Left lung (tissue), 10 donors: Measurements from ENCODE around the gene ZNF516. TPM values are rescaled to one million over a fixed set of nuclear protein-coding genes. Genes with fewer than 3 reads are reported as not detected.

ENCODE experiments used
- ATAC-seq: fragments of 200-7000 bp; cut with Tn5 transposase; one replicate; pipeline ENCODE4 v1.9.1; 2020; ENCODE audit warnings: moderate library complexity
- DNase-seq, 4 donors: peaks; one replicate each; pipeline ENCODE4 v3.0.0-alpha.2; 2013 to 2020
- H3K27ac ChIP-seq, 2 donors: fragments of 200-600 bp; sonication (generic) in 1 of 2; one replicate each; pipeline versions ENCODE4 v1.5.0 to v1.8.0; 2020 to 2021
- H3K27me3 ChIP-seq, 2 donors: fragments of 200-600 bp; sonication (generic) in 1 of 2; one replicate each; pipeline versions ENCODE4 v1.5.0 to v1.8.0; 2020 to 2021
- H3K36me3 ChIP-seq, 2 donors: fragments of 200-600 bp; sonication (generic) in 1 of 2; one replicate each; pipeline versions ENCODE4 v1.5.0 to v1.8.0; 2020 to 2021
- H3K4me1 ChIP-seq, 2 donors: fragments of 200-600 bp; one replicate each; pipeline ENCODE4 v1.8.0; 2021
- H3K4me3 ChIP-seq, 2 donors: fragments of 200-600 bp; sonication (generic) in 1 of 2; one replicate each; pipeline versions ENCODE4 v1.5.0 to v1.8.0; 2020 to 2021; ENCODE audit warnings: mild to moderate bottlenecking in 1 of 2
- H3K9me3 ChIP-seq, 2 donors: fragments of 200-600 bp; sonication (generic) in 1 of 2; one replicate each; pipeline versions ENCODE4 v1.5.0 to v1.8.0; 2020 to 2021
- CTCF ChIP-seq, 2 donors: fragments of 200-600 bp; sonication (generic) in 1 of 2; IDR thresholded peaks; one replicate each; pipeline versions ENCODE4 v1.5.0 to v1.8.0; 2021; ENCODE audit warnings: antibody characterized with exemption in 2 of 2
- intact Hi-C, 2 donors: fragments of 100-400 bp; cut with DNase I; formaldehyde crosslinking; loops; one replicate each; pipeline versions ENCODE4 v1.11.2 to v1.14.2; 2022
- polyA plus RNA-seq, 6 donors: library from polyadenylated mRNA; unstranded; fragments of 120-200 nt; gene quantifications; one replicate each; pipeline ENCODE4 v1.2.1, GENCODE V29; 2013; ENCODE audit not compliant: insufficient read length in 6 of 6
- total RNA-seq, 2 donors: library from RNA; stranded (reverse); fragmentation: NEBNext Ultra II Directional; extraction: Animal tissue kit (Norgen Biotek cat#: 25700); gene quantifications; one replicate each; pipeline ENCODE4 v1.2.1, GENCODE V29; 2021
- donor health status: DM: no; HTN: yes; CAD: no.
- donor health status: DM: no; HTN: no; CAD: no.

ZNF516 gene
- total and polyA plus RNA-seq, 8 donors: 33.9 to 51.2 (median 46.8) TPM

GRCh38 chr18:76532875-76533274, 37.8 kb upstream of the ZNF516 start:
- H3K36me3 ChIP-seq: no peaks in the 10 kb centered on the region
- intact Hi-C loops: no loop called here
- no peak overlapping the region for H3K4me3 ChIP-seq
- no peak for TF ChIP-seq CTCF (IDR thresholded peaks at IDR 0.05)
- H3K27ac ChIP-seq: no peak overlapping the region
- DNase-seq (no peak), ATAC-seq (no peak)
- H3K27me3 ChIP-seq: peaks cover 0 to 4% of the 10 kb centered on the region in 2 donors
- H3K9me3 ChIP-seq: no peaks in the 10 kb centered on the region
- H3K4me1 ChIP-seq: peaks cover 0 to 17% of the 10 kb centered on the region in 2 donors

GRCh38 chr18:76530846-76531245, 35.8 kb upstream of the ZNF516 start:
- Histone ChIP-seq H3K27me3 (peaks cover 0 to 14% of the 10 kb centered on the region in 2 donors), H3K36me3 (no peaks in the 10 kb centered on the region), H3K27ac (no peak overlapping the region), H3K4me1 (peaks cover 0 to 20% of the 10 kb centered on the region in 2 donors), H3K4me3 (no peak overlapping the region), H3K9me3 (no peaks in the 10 kb centered on the region)
- ATAC-seq (no peak), DNase-seq (no peak)
- intact Hi-C loops: no loop called here
- no peak for TF ChIP-seq CTCF (IDR thresholded peaks at IDR 0.05)

GRCh38 chr18:76530391-76530790, 35.3 kb upstream of the ZNF516 start:
- intact Hi-C loops: no loop called here
- no peak for TF ChIP-seq CTCF (IDR thresholded peaks at IDR 0.05)

GRCh38 chr18:76529433-76529811, 34.4 kb upstream of the ZNF516 start:
- Histone ChIP-seq H3K4me3 (peak overlapping the region; percentile 31 to 41), H3K27me3 (peaks cover 0 to 25% of the 10 kb centered on the region in 2 donors), H3K9me3 (no peaks in the 10 kb centered on the region), H3K36me3 (no peaks in the 10 kb centered on the region), H3K27ac (peak overlapping the region; percentile 44 to 63), H3K4me1 (peaks cover 0 to 26% of the 10 kb centered on the region in 2 donors)
- TF ChIP-seq CTCF (IDR thresholded peaks at IDR 0.05): no peak
- DNase-seq: no peak
- ATAC-seq: no peak
- intact Hi-C loops: no loop called here

More at GRCh38 chr18:76530391-76530790, 35.3 kb upstream of the ZNF516 start:
- no peak for DNase-seq
- no peak for ATAC-seq
- Histone ChIP-seq H3K4me1 (peaks cover 0 to 23% of the 10 kb centered on the region in 2 donors), H3K36me3 (no peaks in the 10 kb centered on the region), H3K9me3 (no peaks in the 10 kb centered on the region), H3K27me3 (peaks cover 0 to 19% of the 10 kb centered on the region in 2 donors), H3K4me3 (no peak overlapping the region), H3K27ac (no peak overlapping the region)

GRCh38 chr18:76528477-76529432, 33.7 kb upstream of the ZNF516 start:
- H3K36me3 ChIP-seq: no peaks in the 10 kb centered on the region
- peak; percentile 69 for ATAC-seq
- no peaks in the 10 kb centered on the region for H3K9me3 ChIP-seq
- no peak for TF ChIP-seq CTCF (IDR thresholded peaks at IDR 0.05)
- peak overlapping the region; percentile 31 to 41 for H3K4me3 ChIP-seq
- H3K27ac ChIP-seq: peak overlapping the region; percentile 44 to 63
- peaks cover 0 to 26% of the 10 kb centered on the region in 2 donors for H3K4me1 ChIP-seq
- peaks cover 0 to 27% of the 10 kb centered on the region in 2 donors for H3K27me3 ChIP-seq
- intact Hi-C loops: no loop called here
- DNase-seq: peak in 2 of 4 donors; percentile 80 to 91
